Lung (tissue), 12 donors: ENCODE data around the gene MAN2A2. TPM values are rescaled to one million over a fixed set of nuclear protein-coding genes. Genes with fewer than 3 reads are reported as not detected.
"Not testable (repeated sequence)": the region's sequence is repeated elsewhere in the genome, so short reads cannot be mapped to it uniquely, and the experiment has no call there.

Experiments used
- ATAC-seq: fragments of 200-7000 bp; cut with Tn5 transposase; one replicate; pipeline ENCODE4 v1.9.1; 2020; ENCODE audit warnings: moderate number of reproducible peaks; ENCODE audit not compliant: insufficient read depth, low FRiP score
- DNase-seq, 3 donors: peaks; one replicate each; pipeline ENCODE4 v3.0.0-alpha.2; 2013 to 2017
- H3K27ac ChIP-seq, 2 donors: one replicate each; pipeline ENCODE4 v1.5.1; 2013; ENCODE audit warnings: mild to moderate bottlenecking in 2 of 2, moderate library complexity in 2 of 2, control low read depth in 1 of 2, inconsistent platforms in 1 of 2, low read depth in 1 of 2, low read length in 1 of 2
- H3K27me3 ChIP-seq, 3 donors: one replicate each; pipeline ENCODE4 v1.5.1; 2013; ENCODE audit warnings: low read length in 2 of 3; ENCODE audit not compliant: control insufficient read depth in 3 of 3, insufficient read depth in 3 of 3
- H3K36me3 ChIP-seq, 4 donors: one replicate each; pipeline ENCODE4 v1.5.1; 2013; ENCODE audit warnings: low read length in 4 of 4, mild to moderate bottlenecking in 1 of 4, moderate library complexity in 1 of 4; ENCODE audit not compliant: control insufficient read depth in 4 of 4, insufficient read depth in 4 of 4
- H3K4me1 ChIP-seq, 5 donors: one replicate each; pipeline ENCODE4 v1.5.1; 2013; ENCODE audit warnings: low read length in 5 of 5, mild to moderate bottlenecking in 2 of 5, moderate library complexity in 1 of 5; ENCODE audit not compliant: control insufficient read depth in 5 of 5, insufficient read depth in 5 of 5
- H3K4me3 ChIP-seq: one replicate; pipeline ENCODE4 v1.5.1; 2013; ENCODE audit warnings: mild to moderate bottlenecking, control low read depth, moderate library complexity
- H3K9ac ChIP-seq, 2 donors: one replicate each; pipeline ENCODE4 v1.5.1; 2013; ENCODE audit warnings: low read length in 2 of 2, control low read depth in 1 of 2; ENCODE audit not compliant: insufficient read depth in 1 of 2
- H3K9me3 ChIP-seq, 4 donors: one replicate each; pipeline ENCODE4 v1.5.1; 2013; ENCODE audit warnings: low read length in 3 of 4, mild to moderate bottlenecking in 1 of 4, moderate library complexity in 1 of 4; ENCODE audit not compliant: control insufficient read depth in 4 of 4, insufficient read depth in 3 of 4
- CTCF ChIP-seq: IDR thresholded peaks from 2 replicates; pipeline ENCODE4 v1.5.1; 2012; ENCODE audit warnings: mild to moderate bottlenecking; ENCODE audit errors: control extremely low read depth, extremely low read depth
- whole genome bisulfite sequencing, 2 donors: extraction: QIAGEN DNeasy Blood & Tissue Kit; methylation state at CpG; one replicate each; pipeline ENCODE4 v1.1.7; 2013; 5-methylcytosine and 5-hydroxymethylcytosine counted together
- polyA plus RNA-seq, 2 donors: library from polyadenylated mRNA; stranded (reverse); fragments of 200-250 nt; gene quantifications; one replicate each; pipeline ENCODE4 v1.2.1, GENCODE V29; 2013
- total RNA-seq, 2 donors: library from RNA; depleted of rRNA in 1 of 2; stranded (reverse); fragments of >200 nt in 1 of 2; gene quantifications; one replicate each; pipeline ENCODE4 v1.2.1, GENCODE V29; 2014 to 2021
- donor health status: control.
- donor health status: control.
- donor health status: Bipolar disorder and iron deficiency.
- donor health status: healthy.
- donor health status: DM: yes; HTN: yes; CAD: no.

MAN2A2 gene
- total and polyA plus RNA-seq, 4 donors, result 34.1 to 82.9 (median 60.1) TPM

GRCh38 chr15:90907051-90907660 is 4.1 kb downstream of the MAN2A2 start:
- Histone ChIP-seq H3K36me3 (peaks cover 16 to 60% (median 30%) of the 10 kb centered on the region in 4 donors), H3K27ac (no peak overlapping the region), H3K9me3 (no peaks in the 10 kb centered on the region), H3K27me3 (no peaks in the 10 kb centered on the region), H3K9ac (no peak overlapping the region), H3K4me1 (peaks cover 0 to 8% (median 0%) of the 10 kb centered on the region in 5 donors), H3K4me3 (no peak overlapping the region)
- ATAC-seq (no peak), DNase-seq (no peak)
- TF ChIP-seq CTCF, result no peak
- 82 to 89% methylated on average over 15 of the region's 15 CpGs for WGBS, 2 donors

- 75 to 79% methylated on average over 9 of the region's 9 CpGs for WGBS, 2 donors
- H3K9ac ChIP-seq, result no peak overlapping the region
- H3K9me3 ChIP-seq, result no peaks in the 10 kb centered on the region
- H3K4me3 ChIP-seq, result no peak overlapping the region
- H3K27ac ChIP-seq, result no peak overlapping the region
- ATAC-seq (no peak), DNase-seq (peak in 1 of 3 donors; percentile 37)
- H3K4me1 ChIP-seq, result peaks cover 0 to 8% (median 0%) of the 10 kb centered on the region in 5 donors
- no peak for TF ChIP-seq CTCF
- no peaks in the 10 kb centered on the region for H3K27me3 ChIP-seq
- H3K36me3 ChIP-seq, result peaks cover 22 to 68% (median 34%) of the 10 kb centered on the region in 4 donors
Observed at GRCh38 chr15:90907838-90908507, 4.9 kb downstream of the MAN2A2 start.

GRCh38 chr15:90909449-90909848 is 6.3 kb downstream of the MAN2A2 start:
- not testable (repeated sequence) for H3K4me3 ChIP-seq, H3K27ac ChIP-seq, DNase-seq, H3K9me3 ChIP-seq, ATAC-seq, H3K9ac ChIP-seq, H3K27me3 ChIP-seq, H3K4me1 ChIP-seq
- WGBS, 2 donors, result 91 to 98% methylated on average over 9 to 11 of the region's 11 CpGs
- peaks cover 28 to 80% (median 35%) of the 10 kb centered on the region in 4 donors for H3K36me3 ChIP-seq

GRCh38 chr15:90909976-90910375 is 6.9 kb downstream of the MAN2A2 start:
- no peaks in the 10 kb centered on the region for H3K27me3 ChIP-seq
- no peak overlapping the region for H3K27ac ChIP-seq
- no peaks in the 10 kb centered on the region for H3K9me3 ChIP-seq
- no peaks in the 10 kb centered on the region for H3K4me1 ChIP-seq
- TF ChIP-seq CTCF, result no peak
- no peak overlapping the region for H3K9ac ChIP-seq
- ATAC-seq, result no peak
- 94 to 97% methylated on average over 8 of the region's 8 CpGs for WGBS, 2 donors
- DNase-seq, result no peak
- peaks cover 26 to 82% (median 36%) of the 10 kb centered on the region in 4 donors for H3K36me3 ChIP-seq
- H3K4me3 ChIP-seq, result no peak overlapping the region
